Measurements from ENCODE around the gene SSBP3. TPM values are rescaled to one million over a fixed set of nuclear protein-coding genes. Genes with fewer than 3 reads are reported as not detected.

Gene SSBP3
- polyA plus RNA-seq, 1 of the 3 experiments (the other 2 are of a cell fraction) = 26.2 TPM

DNA sequence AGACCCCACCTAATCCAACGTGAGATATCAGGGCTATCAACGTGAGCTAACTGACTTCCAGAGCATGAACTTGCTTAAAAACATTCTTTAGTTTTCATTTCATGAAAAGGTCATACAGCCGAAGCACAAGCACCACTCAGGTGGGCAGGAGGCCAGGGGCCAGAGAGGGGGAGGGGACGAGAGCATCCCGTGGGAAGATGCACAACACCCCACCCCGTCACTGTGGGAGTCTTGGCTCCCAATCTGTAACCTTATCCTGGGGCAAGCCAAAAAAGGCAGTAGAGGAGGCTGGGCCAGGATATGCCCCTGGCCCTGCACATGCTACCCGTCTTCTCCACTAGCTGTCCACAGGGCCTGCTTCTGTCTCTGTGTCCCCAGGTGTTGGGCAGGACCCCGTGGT is 31.4 kb downstream of the SSBP3 start:
- H3K36me3 ChIP-seq (replicated peaks in 1 of 2; ENCODE audit: control insufficient read depth in 1 of 2, insufficient read depth in 2 of 2, low read length in 1 of 2) = peaks cover 0 to 5% of the 10 kb centered on the region in 2 experiments
- H3F3A ChIP-seq (replicated peaks; ENCODE audit: insufficient read depth) = no peaks in the 10 kb centered on the region
- peaks cover 11% of the 10 kb centered on the region; the same call in 1 of the 2 replicates for H4K20me1 ChIP-seq (ENCODE audit: insufficient read depth)
- TF ChIP-seq MEF2A (IDR thresholded peaks at IDR 0.05; ENCODE audit: borderline replicate concordance, low read depth) = no peak
- no peak for TF ChIP-seq CTCF (IDR thresholded peaks at IDR 0.05)
- TF ChIP-seq MXI1 (IDR thresholded peaks at IDR 0.05; ENCODE audit: low read depth, low read length) = no peak
- TF ChIP-seq SMC3 (IDR thresholded peaks at IDR 0.05; ENCODE audit: low read depth, low read length) = no peak
- no peak for TF ChIP-seq TCF12 (IDR thresholded peaks at IDR 0.05)
- H3K27ac ChIP-seq (ENCODE audit: low read depth in 2 of 2, low read length in 1 of 2) = no peak overlapping the region; a peak in 1 of 4 replicates
- H3K9ac ChIP-seq = no peak overlapping the region
- H3K79me2 ChIP-seq (ENCODE audit: insufficient read depth) = 0 out of 2 replicates have a peak, but pooled peaks cover 9% of the 10 kb centered on the region
- CTCF ChIA-PET = interaction anchor here (0.9 to 1.0 kb wide), 2 partner anchors 7 to 14 kb away, joined by 3 read pairs; no protein-coding TSS in a partner anchor
- H3K27me3 ChIP-seq (ENCODE audit: insufficient read depth) = no peaks in the 10 kb centered on the region
- H3K4me1 ChIP-seq (ENCODE audit: control insufficient read depth in 1 of 2, insufficient read depth in 2 of 2, low read depth in 1 of 2, low read length in 1 of 2) = peaks cover 0 to 71% of the 10 kb centered on the region in 2 experiments; a peak in 1 of 4 replicates
- POLR2A ChIA-PET = no interaction called here
- WGBS (ENCODE audit: low lambda C conversion rate) = 89% methylated on average over 7 of the region's 8 CpGs
- H3K4me3 ChIP-seq (ENCODE audit: low read depth in 2 of 2, low read length in 1 of 2) = no peak overlapping the region
- H3K9me2 ChIP-seq = no peaks in the 10 kb centered on the region
- DNase-seq = no peak
- no peaks in the 10 kb centered on the region for H3K9me3 ChIP-seq
- H2AFZ ChIP-seq (ENCODE audit: low read depth) = no peak overlapping the region
- H3K4me2 ChIP-seq = no peak overlapping the region

DNA sequence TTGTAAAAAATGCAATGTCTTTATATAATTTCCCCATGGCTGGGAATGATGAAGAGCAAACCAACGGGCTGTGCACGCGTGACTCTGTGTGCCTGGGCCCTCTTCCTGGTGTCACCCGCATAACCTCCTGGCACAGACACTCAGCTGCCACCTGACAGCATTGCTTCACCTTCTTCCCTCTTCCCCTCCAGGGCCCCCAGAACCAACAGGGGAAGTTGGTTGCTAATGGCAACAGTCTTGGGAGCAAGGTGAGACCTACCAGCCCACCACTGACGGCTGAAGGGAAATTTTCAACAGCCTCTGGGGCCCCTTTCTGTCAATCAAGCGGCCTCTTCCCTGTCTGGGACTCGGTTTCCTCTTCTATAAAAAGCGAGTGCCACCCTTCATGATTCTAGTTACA is 33.2 kb downstream of the SSBP3 start:
- WGBS (ENCODE audit: low lambda C conversion rate) = 93% methylated on average over 7 of the region's 8 CpGs
- TF ChIP-seq GATA2 (CRISPR knock-in tag; IDR thresholded peaks at IDR 0.05) = no peak
- no peak for TF ChIP-seq MXI1 (IDR thresholded peaks at IDR 0.05; ENCODE audit: low read depth, low read length)
- TF ChIP-seq EZH2phosphoT487 (IDR thresholded peaks at IDR 0.05; ENCODE audit: borderline replicate concordance, low read depth) = no peak
- no peak for TF ChIP-seq MAX (IDR thresholded peaks at IDR 0.05; ENCODE audit: low read depth)
- no peak for TF ChIP-seq RAD21 (IDR thresholded peaks at IDR 0.05; ENCODE audit: low read length)
- TF ChIP-seq RFX5 (IDR thresholded peaks at IDR 0.05; ENCODE audit: low read length) = no peak
- TF ChIP-seq, protein P1, sequence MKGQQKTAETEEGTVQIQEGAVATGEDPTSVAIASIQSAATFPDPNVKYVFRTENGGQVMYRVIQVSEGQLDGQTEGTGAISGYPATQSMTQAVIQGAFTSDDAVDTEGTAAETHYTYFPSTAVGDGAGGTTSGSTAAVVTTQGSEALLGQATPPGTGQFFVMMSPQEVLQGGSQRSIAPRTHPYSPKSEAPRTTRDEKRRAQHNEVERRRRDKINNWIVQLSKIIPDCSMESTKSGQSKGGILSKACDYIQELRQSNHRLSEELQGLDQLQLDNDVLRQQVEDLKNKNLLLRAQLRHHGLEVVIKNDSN (IDR thresholded peaks at IDR 0.05; ENCODE audit: borderline replicate concordance, low read depth) = no peak
- TF ChIP-seq SIN3A (IDR thresholded peaks at IDR 0.05; ENCODE audit: borderline replicate concordance, low read depth, low read length) = no peak
- no peak for TF ChIP-seq CHD2 (IDR thresholded peaks at IDR 0.05; ENCODE audit: low read length, partially characterized antibody)
- no peak for TF ChIP-seq CTCF (IDR thresholded peaks at IDR 0.05)
- TF ChIP-seq NRF1 (IDR thresholded peaks at IDR 0.05; ENCODE audit: low read depth, low read length) = no peak
- TF ChIP-seq FOSL2 (IDR thresholded peaks at IDR 0.05; ENCODE audit: borderline replicate concordance, low read depth) = no peak
- no peak for TF ChIP-seq POLR2AphosphoS5 (IDR thresholded peaks at IDR 0.05; ENCODE audit: low read depth, low read length)
- no peak for TF ChIP-seq RXRA (IDR thresholded peaks at IDR 0.05; ENCODE audit: borderline replicate concordance, low read depth)
- TF ChIP-seq, protein P2, sequence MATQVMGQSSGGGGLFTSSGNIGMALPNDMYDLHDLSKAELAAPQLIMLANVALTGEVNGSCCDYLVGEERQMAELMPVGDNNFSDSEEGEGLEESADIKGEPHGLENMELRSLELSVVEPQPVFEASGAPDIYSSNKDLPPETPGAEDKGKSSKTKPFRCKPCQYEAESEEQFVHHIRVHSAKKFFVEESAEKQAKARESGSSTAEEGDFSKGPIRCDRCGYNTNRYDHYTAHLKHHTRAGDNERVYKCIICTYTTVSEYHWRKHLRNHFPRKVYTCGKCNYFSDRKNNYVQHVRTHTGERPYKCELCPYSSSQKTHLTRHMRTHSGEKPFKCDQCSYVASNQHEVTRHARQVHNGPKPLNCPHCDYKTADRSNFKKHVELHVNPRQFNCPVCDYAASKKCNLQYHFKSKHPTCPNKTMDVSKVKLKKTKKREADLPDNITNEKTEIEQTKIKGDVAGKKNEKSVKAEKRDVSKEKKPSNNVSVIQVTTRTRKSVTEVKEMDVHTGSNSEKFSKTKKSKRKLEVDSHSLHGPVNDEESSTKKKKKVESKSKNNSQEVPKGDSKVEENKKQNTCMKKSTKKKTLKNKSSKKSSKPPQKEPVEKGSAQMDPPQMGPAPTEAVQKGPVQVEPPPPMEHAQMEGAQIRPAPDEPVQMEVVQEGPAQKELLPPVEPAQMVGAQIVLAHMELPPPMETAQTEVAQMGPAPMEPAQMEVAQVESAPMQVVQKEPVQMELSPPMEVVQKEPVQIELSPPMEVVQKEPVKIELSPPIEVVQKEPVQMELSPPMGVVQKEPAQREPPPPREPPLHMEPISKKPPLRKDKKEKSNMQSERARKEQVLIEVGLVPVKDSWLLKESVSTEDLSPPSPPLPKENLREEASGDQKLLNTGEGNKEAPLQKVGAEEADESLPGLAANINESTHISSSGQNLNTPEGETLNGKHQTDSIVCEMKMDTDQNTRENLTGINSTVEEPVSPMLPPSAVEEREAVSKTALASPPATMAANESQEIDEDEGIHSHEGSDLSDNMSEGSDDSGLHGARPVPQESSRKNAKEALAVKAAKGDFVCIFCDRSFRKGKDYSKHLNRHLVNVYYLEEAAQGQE (IDR thresholded peaks at IDR 0.05; ENCODE audit: low read depth, low read length) = no peak
- TF ChIP-seq EP300 (IDR thresholded peaks at IDR 0.05; ENCODE audit: borderline replicate concordance in 1 of 2, low read depth in 1 of 2, low read length in 1 of 2) = no peak
- CTCF ChIA-PET = no interaction called here
- H3K9ac ChIP-seq = no peak overlapping the region
- POLR2A ChIA-PET = no interaction called here
- H3K27ac ChIP-seq (ENCODE audit: low read depth in 2 of 2, low read length in 1 of 2) = no peak overlapping the region
- H4K20me1 ChIP-seq (ENCODE audit: insufficient read depth) = peaks cover 11% of the 10 kb centered on the region; the same call in 1 of the 2 replicates
- no peak for DNase-seq
- no peak overlapping the region for H2AFZ ChIP-seq (ENCODE audit: low read depth)
- H3K79me2 ChIP-seq (ENCODE audit: insufficient read depth) = 0 out of 2 replicates have a peak, but pooled peaks cover 3% of the 10 kb centered on the region
- H3K9me2 ChIP-seq = no peaks in the 10 kb centered on the region
- H3F3A ChIP-seq (replicated peaks; ENCODE audit: insufficient read depth) = no peaks in the 10 kb centered on the region
- H3K4me2 ChIP-seq = no peak overlapping the region
- H3K36me3 ChIP-seq (replicated peaks in 1 of 2; ENCODE audit: control insufficient read depth in 1 of 2, insufficient read depth in 2 of 2, low read length in 1 of 2) = peaks cover 0 to 5% of the 10 kb centered on the region in 2 experiments
- no peaks in the 10 kb centered on the region for H3K9me3 ChIP-seq
- H3K27me3 ChIP-seq (ENCODE audit: insufficient read depth) = no peaks in the 10 kb centered on the region
- H3K4me3 ChIP-seq (ENCODE audit: low read depth in 2 of 2, low read length in 1 of 2) = no peak overlapping the region
- peaks cover 0 to 66% of the 10 kb centered on the region in 2 experiments; a peak in 2 of 4 replicates for H3K4me1 ChIP-seq (ENCODE audit: control insufficient read depth in 1 of 2, insufficient read depth in 2 of 2, low read depth in 1 of 2, low read length in 1 of 2)
